Spleen (tissue), 7 donors: ENCODE data around the gene DLG5.

Source experiments
- CTCF ChIP-seq, 11 experiments: fragments of 200-600 bp in 7 of 11; fragments of 450-650 bp in 4 of 11; sonication (generic) in 4 of 11; IDR thresholded peaks in 8 of 11; conservative IDR thresholded peaks in 3 of 11; 1 replicate in 7 of 11; 2 replicates in 4 of 11; pipeline versions ENCODE4 v1.4.0 to v1.8.0; 2016 to 2021; ENCODE audit warnings: antibody characterized with exemption in 11 of 11, inconsistent platforms in 4 of 11, mild to moderate bottlenecking in 1 of 11
- POLR2A ChIP-seq, 3 donors: fragments of 450-650 bp; IDR thresholded peaks; one replicate each; pipeline ENCODE4 v1.5.1; 2017; ENCODE audit warnings: antibody characterized with exemption in 3 of 3, mild to moderate bottlenecking in 1 of 3
- POLR2AphosphoS5 ChIP-seq, 3 donors: sonication (generic); formaldehyde crosslinking; IDR thresholded peaks; one replicate each; pipeline ENCODE4 v1.5.1; 2017; ENCODE audit warnings: antibody characterized with exemption in 3 of 3
- donor health status: DM: no; HTN: no; CAD: no; lungs with moderate emphysema.
- donor health status: DM: no; HTN: no; CAD: no.
- donor health status: DM: no; HTN: no; CAD: no.

DNA sequence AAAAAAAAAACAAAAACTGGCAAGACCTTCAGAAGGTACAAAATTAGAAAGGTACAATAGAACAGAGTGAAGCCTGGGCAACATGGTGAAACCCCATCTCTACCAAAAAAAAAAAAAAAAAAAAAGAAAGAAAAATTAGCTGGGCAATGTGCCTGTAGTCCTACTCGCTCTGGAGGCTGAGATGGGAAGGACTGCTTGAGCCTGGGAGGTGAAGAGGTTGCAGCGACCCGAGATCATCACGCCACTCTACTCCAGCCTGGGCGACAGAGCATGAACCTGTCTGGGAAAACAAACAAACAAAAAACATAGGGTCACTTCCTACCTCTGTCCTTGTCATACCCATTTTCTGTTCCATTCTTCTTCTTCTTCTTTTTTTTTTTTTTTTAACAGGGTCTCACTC, 45.6 kb upstream of the DLG5 start:
- TF ChIP-seq POLR2A (IDR thresholded peaks at IDR 0.05), result no peak
- TF ChIP-seq CTCF (IDR thresholded peaks at IDR 0.05 in 8 of 11, conservative IDR thresholded peaks at IDR 0.05 in 3 of 11), result no peak
- no peak for TF ChIP-seq POLR2AphosphoS5 (IDR thresholded peaks at IDR 0.05)
